Keratinocyte (primary cell): ENCODE measurements around the gene ARHGAP28.

Experiments used
- CTCF ChIP-seq, 3 experiments: IDR thresholded peaks in 1 of 3; conservative IDR thresholded peaks in 1 of 3; optimal IDR thresholded peaks in 1 of 3; 2 replicates in 2 of 3; 3 replicates in 1 of 3; pipeline versions ENCODE3 to v1.5.1; 2011; ENCODE audit warnings: low read length in 3 of 3, mild to moderate bottlenecking in 3 of 3, moderate library complexity in 2 of 3, control low read depth in 1 of 3, inconsistent platforms in 1 of 3; ENCODE audit not compliant: insufficient read depth in 2 of 3; ENCODE audit errors: extremely low read depth in 1 of 3
- EZH2 ChIP-seq: IDR thresholded peaks from one replicate; pipeline ENCODE4 v1.6.1; 2012; ENCODE audit warnings: inconsistent platforms, mild to moderate bottlenecking, low read length, moderate library complexity

- TF ChIP-seq CTCF (optimal IDR thresholded peaks at IDR 0.05 in 1 of 3, IDR thresholded peaks at IDR 0.05 in 1 of 3, conservative IDR thresholded peaks at IDR 0.05 in 1 of 3; ENCODE audit: extremely low read depth in 1 of 3, insufficient read depth in 2 of 3, low read length in 3 of 3) (no peak), EZH2 (no peak)
Observed at GRCh38 chr18:6836331-6836730, 106.8 kb downstream of the ARHGAP28 start.
